AG09309 (cell line): ENCODE data around the gene CEP131.

Source experiments
- DNase-seq: peaks from one replicate; pipeline ENCODE4 v3.0.0-alpha.2; 2010; ENCODE audit warnings: low read depth
- H3K4me3 ChIP-seq: 2 replicates; pipeline ENCODE4 v1.5.1; 2011; ENCODE audit warnings: mild to moderate bottlenecking, low read depth, low read length, moderate library complexity; ENCODE audit not compliant: control insufficient read depth
- TF ChIP-seq, protein P1 (sequence below): IDR thresholded peaks from 2 replicates; pipeline ENCODE4 v1.5.1; 2011; ENCODE audit warnings: mild to moderate bottlenecking, low read depth, low read length, inconsistent platforms; ENCODE audit not compliant: insufficient read depth, control insufficient read depth; ENCODE audit errors: missing control alignments

Gene CEP131

DNA sequence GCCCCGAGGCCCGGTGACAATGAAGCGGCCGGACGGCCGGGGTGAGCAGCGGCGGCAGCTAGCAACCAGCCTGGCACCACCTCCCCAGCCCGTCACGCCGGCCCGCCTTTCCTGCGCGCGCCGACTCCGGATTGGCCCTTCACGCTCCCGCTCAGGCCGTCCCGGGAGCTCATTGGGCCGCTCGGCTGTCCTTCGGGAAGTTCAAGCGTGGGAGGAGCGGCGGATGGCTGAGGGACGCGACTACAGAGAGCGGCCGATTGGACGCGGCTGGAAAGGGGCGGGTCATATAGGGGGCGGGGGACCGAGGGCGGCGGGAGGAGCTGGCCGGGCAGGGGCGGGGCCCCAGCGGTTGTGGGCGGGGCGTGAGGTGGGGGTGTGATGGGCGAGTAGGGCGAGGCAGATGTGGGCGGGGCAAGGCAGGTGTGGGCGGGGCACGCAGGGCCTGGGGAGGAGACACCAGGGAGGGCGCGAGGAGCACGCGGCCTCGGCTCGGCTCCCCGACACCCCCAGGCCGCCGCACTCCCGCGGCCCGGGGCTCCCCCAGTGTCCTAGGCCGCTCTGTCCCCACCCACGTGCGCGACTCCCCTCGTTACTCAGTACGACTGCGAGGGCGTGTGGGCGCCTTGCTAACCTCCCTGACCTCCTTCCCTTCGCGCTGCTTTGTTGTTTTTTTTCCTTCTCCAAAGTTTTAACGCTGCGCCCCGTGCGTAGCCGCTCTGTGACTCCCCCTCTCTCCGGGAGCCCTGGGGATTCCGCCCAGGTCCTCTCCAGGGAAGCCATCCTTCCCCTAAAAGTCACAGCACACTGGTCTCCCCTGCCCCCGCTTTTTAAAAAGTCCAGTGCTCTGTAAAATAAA lies at the start of gene CEP131:
TSS of gene CEP131 (minus strand) at position 60 of the 856 bp plus-strand sequence. CDS start 2,909 bp downstream, outside the sequence.
- H3K4me3 ChIP-seq, result peak within 1 kb of the TSS; percentile 77
- TF ChIP-seq, protein P1, sequence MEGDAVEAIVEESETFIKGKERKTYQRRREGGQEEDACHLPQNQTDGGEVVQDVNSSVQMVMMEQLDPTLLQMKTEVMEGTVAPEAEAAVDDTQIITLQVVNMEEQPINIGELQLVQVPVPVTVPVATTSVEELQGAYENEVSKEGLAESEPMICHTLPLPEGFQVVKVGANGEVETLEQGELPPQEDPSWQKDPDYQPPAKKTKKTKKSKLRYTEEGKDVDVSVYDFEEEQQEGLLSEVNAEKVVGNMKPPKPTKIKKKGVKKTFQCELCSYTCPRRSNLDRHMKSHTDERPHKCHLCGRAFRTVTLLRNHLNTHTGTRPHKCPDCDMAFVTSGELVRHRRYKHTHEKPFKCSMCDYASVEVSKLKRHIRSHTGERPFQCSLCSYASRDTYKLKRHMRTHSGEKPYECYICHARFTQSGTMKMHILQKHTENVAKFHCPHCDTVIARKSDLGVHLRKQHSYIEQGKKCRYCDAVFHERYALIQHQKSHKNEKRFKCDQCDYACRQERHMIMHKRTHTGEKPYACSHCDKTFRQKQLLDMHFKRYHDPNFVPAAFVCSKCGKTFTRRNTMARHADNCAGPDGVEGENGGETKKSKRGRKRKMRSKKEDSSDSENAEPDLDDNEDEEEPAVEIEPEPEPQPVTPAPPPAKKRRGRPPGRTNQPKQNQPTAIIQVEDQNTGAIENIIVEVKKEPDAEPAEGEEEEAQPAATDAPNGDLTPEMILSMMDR, result no peak
- DNase-seq, result peak; percentile 90

GRCh38 chr17:81271226-81271625 lies 48.5 kb upstream of the CEP131 start:
- TF ChIP-seq, protein P1, result no peak
- no peak for DNase-seq
- no peak overlapping the region for H3K4me3 ChIP-seq

GRCh38 chr17:81270279-81270678 lies 47.5 kb upstream of the CEP131 start:
- TF ChIP-seq, protein P1, result no peak
- no peak overlapping the region for H3K4me3 ChIP-seq
- DNase-seq, result no peak

- H3K4me3 ChIP-seq, result no peak overlapping the region
- no peak for DNase-seq
- TF ChIP-seq, protein P1, result no peak
Measured at GRCh38 chr17:81267390-81268067, 44.8 kb upstream of the CEP131 start.

GRCh38 chr17:81265576-81265975 lies 42.8 kb upstream of the CEP131 start:
- DNase-seq, result no peak
- TF ChIP-seq, protein P1, result no peak
- H3K4me3 ChIP-seq, result no peak overlapping the region

GRCh38 chr17:81264640-81265039 lies 41.9 kb upstream of the CEP131 start:
- TF ChIP-seq, protein P1, result no peak
- DNase-seq, result no peak
- no peak overlapping the region for H3K4me3 ChIP-seq
